Mesendoderm (in vitro differentiated cells): Measurements from ENCODE around the gene MTHFS. TPM values are rescaled to one million over a fixed set of nuclear protein-coding genes. Genes with fewer than 3 reads are reported as not detected.

Source experiments
- DNase-seq: peaks from one replicate; pipeline ENCODE4 v3.0.0; 2013
- H2AK5ac ChIP-seq: 2 replicates; pipeline ENCODE4 v1.6.1; 2013; ENCODE audit warnings: low read length, inconsistent platforms
- H2BK120ac ChIP-seq: 2 replicates; pipeline ENCODE4 v1.6.1; 2013; ENCODE audit warnings: low read depth, mild to moderate bottlenecking, low read length, moderate library complexity, mixed read lengths
- H2BK15ac ChIP-seq: replicated peaks from 2 replicates; pipeline ENCODE4 v1.6.1; 2013; ENCODE audit warnings: low read depth, mild to moderate bottlenecking, moderate library complexity
- H2BK5ac ChIP-seq: 2 replicates; pipeline ENCODE4 v1.6.1; 2013; ENCODE audit warnings: low read length, inconsistent platforms
- H3K18ac ChIP-seq: 2 replicates; pipeline ENCODE4 v1.6.1; 2013; ENCODE audit warnings: mild to moderate bottlenecking, low read length, mixed read lengths
- H3K23ac ChIP-seq: one replicate; pipeline ENCODE4 v1.6.1; 2013; ENCODE audit warnings: low read length
- H3K27ac ChIP-seq: 2 replicates; pipeline ENCODE4 v1.5.1; 2013; ENCODE audit warnings: low read depth, mild to moderate bottlenecking, inconsistent platforms, low read length, moderate library complexity
- H3K27me3 ChIP-seq: 2 replicates; pipeline ENCODE4 v1.6.1; 2013; ENCODE audit warnings: low read length, control low read depth, mild to moderate bottlenecking, inconsistent platforms; ENCODE audit not compliant: insufficient read depth, poor library complexity
- H3K36me3 ChIP-seq: 2 replicates; pipeline ENCODE4 v1.6.1; 2013; ENCODE audit warnings: low read length, inconsistent platforms; ENCODE audit not compliant: control insufficient read depth, insufficient read depth
- H3K4ac ChIP-seq: one replicate; pipeline ENCODE4 v1.6.1; 2013; ENCODE audit warnings: low read depth, mild to moderate bottlenecking, low read length, moderate library complexity
- H3K4me1 ChIP-seq: 2 replicates; pipeline ENCODE4 v1.6.1; 2013; ENCODE audit warnings: low read depth, low read length, inconsistent platforms; ENCODE audit not compliant: control insufficient read depth
- H3K4me2 ChIP-seq: 2 replicates; pipeline ENCODE4 v1.6.1; 2013; ENCODE audit warnings: low read length
- H3K4me3 ChIP-seq: 2 replicates; pipeline ENCODE4 v1.5.1; 2013; ENCODE audit warnings: mild to moderate bottlenecking, low read length
- H3K56ac ChIP-seq: one replicate; pipeline ENCODE4 v1.6.1; 2013; ENCODE audit warnings: low read length
- H3K79me1 ChIP-seq: 2 replicates; pipeline ENCODE4 v1.6.1; 2013; ENCODE audit warnings: low read length, inconsistent platforms
- H3K79me2 ChIP-seq: 2 replicates; pipeline ENCODE4 v1.6.1; 2013; ENCODE audit warnings: mild to moderate bottlenecking, low read length; ENCODE audit not compliant: control insufficient read depth, insufficient read depth
- H3K9ac ChIP-seq: 2 replicates; pipeline ENCODE4 v1.6.1; 2013; ENCODE audit warnings: low read length, inconsistent platforms
- H4K5ac ChIP-seq: one replicate; pipeline ENCODE4 v1.6.1; 2013; ENCODE audit warnings: low read length
- H4K8ac ChIP-seq: one replicate; pipeline ENCODE4 v1.6.1; 2013; ENCODE audit warnings: low read depth, mild to moderate bottlenecking, control low read depth, low read length, moderate library complexity
- WGBS: extraction: QIAGEN DNeasy Blood & Tissue Kit; methylation state at CpG from one replicate; pipeline ENCODE4 v1.1.7; 2013; ENCODE audit warnings: low lambda C conversion rate, missing lambda C conversion rate; ENCODE audit not compliant: insufficient coverage; ENCODE audit errors: extremely low coverage; 5-methylcytosine and 5-hydroxymethylcytosine counted together
- polyA plus RNA-seq, 2 experiments: library from polyadenylated mRNA; stranded (reverse); fragments of 200-250 nt; gene quantifications; one replicate each; pipeline ENCODE4 v1.2.3, GENCODE V29; 2013

Gene MTHFS
- polyA plus RNA-seq (2013, experiment 1 of 2): 36.4 TPM
- polyA plus RNA-seq (2013, experiment 2 of 2): 36.8 TPM

DNA sequence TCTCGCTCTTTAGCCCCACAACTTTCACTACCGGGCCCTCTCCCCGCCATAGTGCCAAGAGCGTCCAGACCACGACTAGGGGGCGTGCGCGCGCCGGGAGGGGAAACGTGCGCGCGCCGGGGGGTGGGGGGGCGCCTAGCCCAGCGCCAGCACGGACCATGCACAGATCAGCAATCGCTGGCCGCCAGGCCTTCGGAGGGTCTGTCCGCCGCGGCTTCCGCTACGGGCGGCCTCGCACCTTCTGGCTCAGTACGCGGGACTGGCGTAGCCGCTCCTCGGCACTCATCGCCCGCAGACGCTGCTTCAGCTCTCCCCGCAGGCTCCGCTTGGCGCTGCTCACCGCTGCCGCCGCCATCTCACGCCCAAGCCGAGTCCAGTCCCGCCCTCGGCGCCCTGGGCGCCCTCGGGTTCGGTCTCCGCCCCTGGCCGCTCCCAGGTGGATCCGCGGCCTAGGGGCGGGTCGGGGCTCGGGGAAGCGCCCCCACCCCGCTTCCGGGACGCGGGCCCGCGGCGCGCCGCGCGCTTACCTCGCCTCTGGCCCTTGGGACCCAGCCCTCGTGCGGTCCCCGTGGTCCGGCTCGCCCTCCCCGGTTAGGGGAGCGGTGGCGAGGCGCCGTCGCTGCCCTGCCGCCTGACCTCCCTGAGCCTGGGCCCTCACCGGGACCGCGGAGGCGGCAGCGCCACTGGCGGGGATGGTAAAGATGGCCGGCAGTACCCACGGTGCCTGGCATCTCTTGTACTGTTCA, at the start of gene MTHFS:
Gene MTHFS, minus strand, starts transcription at position 381 of the 746 bp plus-strand sequence. Its CDS starts 26 bp downstream, at position 355.
- H3K79me1 ChIP-seq: peaks cover 2% of the 10 kb centered on the region

GRCh38 chr15:79944622-79945021, 47.8 kb upstream of the MTHFS start:
- no peaks in the 10 kb centered on the region for H3K79me1 ChIP-seq
- no peak overlapping the region for H2BK5ac ChIP-seq
- no peak overlapping the region for H3K4me3 ChIP-seq
- no peak overlapping the region for H3K56ac ChIP-seq
- no peak overlapping the region for H3K4ac ChIP-seq
- no peak overlapping the region for H2BK15ac ChIP-seq
- no peak overlapping the region for H3K23ac ChIP-seq
- no peak overlapping the region for H3K9ac ChIP-seq
- no peak overlapping the region for H3K18ac ChIP-seq
- no peak overlapping the region for H3K27ac ChIP-seq
- no peak for DNase-seq
- no peaks in the 10 kb centered on the region for H3K79me2 ChIP-seq
- H4K5ac ChIP-seq: no peak overlapping the region
- H2BK120ac ChIP-seq: no peak overlapping the region
- H2AK5ac ChIP-seq: no peak overlapping the region
- WGBS: no CpG with 5 or more reads among the region's 7 CpGs
- no peaks in the 10 kb centered on the region for H3K4me1 ChIP-seq
- no peak overlapping the region for H4K8ac ChIP-seq
- no peak overlapping the region for H3K4me2 ChIP-seq
- no peaks in the 10 kb centered on the region for H3K27me3 ChIP-seq
- no peaks in the 10 kb centered on the region for H3K36me3 ChIP-seq

More for the DNA sequence above, at the start of gene MTHFS:
- peak within 1 kb of the TSS; percentile 84 for H3K27ac ChIP-seq
- H3K4me3 ChIP-seq: peak within 1 kb of the TSS; percentile 61
- H2BK120ac ChIP-seq: no peak within 1 kb of the TSS
- no CpG with 5 or more reads among the region's 90 CpGs for WGBS
- peak within 1 kb of the TSS; percentile 77 for H3K18ac ChIP-seq
- H3K23ac ChIP-seq: no peak within 1 kb of the TSS
- peak within 1 kb of the TSS; percentile 91 for H3K9ac ChIP-seq
- no peaks in the 10 kb centered on the region for H3K36me3 ChIP-seq
- no peak within 1 kb of the TSS for H2BK15ac ChIP-seq
- no peak within 1 kb of the TSS for H2AK5ac ChIP-seq
- peak; percentile 87 for DNase-seq
- H4K8ac ChIP-seq: peak within 1 kb of the TSS; percentile 0
- peak within 1 kb of the TSS; percentile 72 for H2BK5ac ChIP-seq
- no peak within 1 kb of the TSS for H4K5ac ChIP-seq
- H3K56ac ChIP-seq: peak within 1 kb of the TSS; percentile 99
- peak within 1 kb of the TSS; percentile 78 for H3K4ac ChIP-seq
- H3K27me3 ChIP-seq: no peaks in the 10 kb centered on the region
- peaks cover 3% of the 10 kb centered on the region for H3K79me2 ChIP-seq
- peak within 1 kb of the TSS; percentile 84 for H3K4me2 ChIP-seq
- no peaks in the 10 kb centered on the region for H3K4me1 ChIP-seq

- no peak overlapping the region for H2AK5ac ChIP-seq
- no peak overlapping the region for H3K4me2 ChIP-seq
- H4K8ac ChIP-seq: no peak overlapping the region
- H3K79me1 ChIP-seq: no peaks in the 10 kb centered on the region
- WGBS: no CpG with 5 or more reads among the region's 1 CpG
- H3K79me2 ChIP-seq: no peaks in the 10 kb centered on the region
- no peak overlapping the region for H2BK15ac ChIP-seq
- no peak overlapping the region for H3K23ac ChIP-seq
- no peak overlapping the region for H2BK120ac ChIP-seq
- H3K56ac ChIP-seq: no peak overlapping the region
- H3K27ac ChIP-seq: no peak overlapping the region
- no peaks in the 10 kb centered on the region for H3K4me1 ChIP-seq
- no peaks in the 10 kb centered on the region for H3K27me3 ChIP-seq
- no peaks in the 10 kb centered on the region for H3K36me3 ChIP-seq
- no peak for DNase-seq
- H3K9ac ChIP-seq: no peak overlapping the region
- no peak overlapping the region for H3K4ac ChIP-seq
- H3K18ac ChIP-seq: no peak overlapping the region
- H4K5ac ChIP-seq: no peak overlapping the region
- no peak overlapping the region for H2BK5ac ChIP-seq
- H3K4me3 ChIP-seq: no peak overlapping the region
Observed at GRCh38 chr15:79943820-79944219, 47.0 kb upstream of the MTHFS start.

GRCh38 chr15:79942741-79943481, 46.1 kb upstream of the MTHFS start:
- WGBS: no CpG with 5 or more reads among the region's 7 CpGs
- H3K9ac ChIP-seq: no peak overlapping the region
- H3K27ac ChIP-seq: no peak overlapping the region
- H3K4ac ChIP-seq: no peak overlapping the region
- H3K79me1 ChIP-seq: no peaks in the 10 kb centered on the region
- no peaks in the 10 kb centered on the region for H3K36me3 ChIP-seq
- H4K8ac ChIP-seq: no peak overlapping the region
- no peaks in the 10 kb centered on the region for H3K27me3 ChIP-seq
- H3K23ac ChIP-seq: no peak overlapping the region
- H2BK120ac ChIP-seq: no peak overlapping the region
- DNase-seq: no peak
- no peak overlapping the region for H4K5ac ChIP-seq
- no peak overlapping the region for H3K4me3 ChIP-seq
- no peak overlapping the region for H3K56ac ChIP-seq
- H3K79me2 ChIP-seq: no peaks in the 10 kb centered on the region
- H3K18ac ChIP-seq: no peak overlapping the region
- H2AK5ac ChIP-seq: no peak overlapping the region
- H2BK5ac ChIP-seq: no peak overlapping the region
- H3K4me1 ChIP-seq: no peaks in the 10 kb centered on the region
- no peak overlapping the region for H3K4me2 ChIP-seq
- no peak overlapping the region for H2BK15ac ChIP-seq

GRCh38 chr15:79939399-79939798, 42.6 kb upstream of the MTHFS start:
- Histone ChIP-seq H4K8ac (no peak overlapping the region), H3K36me3 (no peaks in the 10 kb centered on the region), H3K27me3 (no peaks in the 10 kb centered on the region)

More at GRCh38 chr15:79939399-79939798, 42.6 kb upstream of the MTHFS start:
- no peaks in the 10 kb centered on the region for H3K79me1 ChIP-seq
- no peak overlapping the region for H2BK120ac ChIP-seq
- no peak overlapping the region for H3K4me2 ChIP-seq
- no peaks in the 10 kb centered on the region for H3K4me1 ChIP-seq
- no peak overlapping the region for H2AK5ac ChIP-seq
- H2BK15ac ChIP-seq: no peak overlapping the region
- no peak overlapping the region for H3K4ac ChIP-seq
- DNase-seq: no peak
- no peak overlapping the region for H3K23ac ChIP-seq
- no peak overlapping the region for H2BK5ac ChIP-seq
- no peak overlapping the region for H3K56ac ChIP-seq
- H3K4me3 ChIP-seq: no peak overlapping the region
- H3K9ac ChIP-seq: no peak overlapping the region
- H3K18ac ChIP-seq: no peak overlapping the region
- H3K79me2 ChIP-seq: no peaks in the 10 kb centered on the region
- no CpG with 5 or more reads among the region's 4 CpGs for WGBS
- no peak overlapping the region for H4K5ac ChIP-seq
- H3K27ac ChIP-seq: no peak overlapping the region
